Inferior parietal cortex (tissue), 1 donor: ENCODE data around the gene CYBA.

Experiments
- DNase-seq: peaks from one replicate; pipeline ENCODE4 v3.0.0-alpha.2; 2016; ENCODE audit errors: extremely low spot score

Gene CYBA

DNA sequence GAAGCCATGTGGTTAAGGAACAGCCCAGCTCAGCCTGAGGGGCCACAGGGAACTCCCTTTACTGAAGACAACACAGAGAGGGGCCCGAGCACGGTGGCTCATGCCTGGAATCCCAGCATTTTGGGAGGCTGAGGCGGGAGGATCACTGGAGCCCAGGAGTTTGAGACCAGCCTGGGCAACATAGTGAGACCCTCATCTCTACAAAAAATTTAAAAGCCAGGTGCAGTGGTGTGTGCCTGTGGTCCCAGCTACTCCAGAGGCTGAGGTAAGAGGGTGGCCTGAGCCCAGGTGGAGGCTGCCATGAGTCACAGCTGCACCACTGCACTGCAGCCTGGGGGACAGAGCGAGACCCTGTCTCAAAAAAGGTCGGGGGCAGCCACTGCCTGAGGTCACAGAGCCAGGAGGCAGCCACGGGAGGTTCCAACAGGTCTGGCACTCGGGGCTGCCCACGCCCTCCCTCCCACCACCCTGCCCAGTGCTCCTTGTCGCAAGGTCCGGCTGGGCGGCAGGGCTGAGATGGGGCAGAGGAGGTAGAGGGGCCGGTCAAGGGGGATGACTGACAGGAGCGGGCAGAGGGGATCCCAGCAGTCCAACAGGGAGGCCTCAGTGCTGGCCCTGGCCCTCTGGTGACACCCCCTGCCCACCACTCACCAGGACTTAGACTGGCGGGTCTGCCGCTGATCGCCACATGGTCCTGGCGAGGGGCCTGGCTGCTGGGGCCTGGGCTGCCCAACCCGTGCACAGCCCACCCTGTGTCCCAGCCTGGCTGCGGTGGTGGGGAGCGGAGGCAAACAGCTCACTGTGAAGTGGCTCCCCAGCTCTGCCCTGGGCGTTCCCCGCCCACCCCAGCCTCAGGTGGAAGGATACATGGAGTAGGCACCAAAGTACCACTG lies 3.4 kb downstream of the CYBA start:
- DNase-seq: no peak

- no peak for DNase-seq
Measured at GRCh38 chr16:88646345-88647034, 4.4 kb downstream of the CYBA start.

DNA sequence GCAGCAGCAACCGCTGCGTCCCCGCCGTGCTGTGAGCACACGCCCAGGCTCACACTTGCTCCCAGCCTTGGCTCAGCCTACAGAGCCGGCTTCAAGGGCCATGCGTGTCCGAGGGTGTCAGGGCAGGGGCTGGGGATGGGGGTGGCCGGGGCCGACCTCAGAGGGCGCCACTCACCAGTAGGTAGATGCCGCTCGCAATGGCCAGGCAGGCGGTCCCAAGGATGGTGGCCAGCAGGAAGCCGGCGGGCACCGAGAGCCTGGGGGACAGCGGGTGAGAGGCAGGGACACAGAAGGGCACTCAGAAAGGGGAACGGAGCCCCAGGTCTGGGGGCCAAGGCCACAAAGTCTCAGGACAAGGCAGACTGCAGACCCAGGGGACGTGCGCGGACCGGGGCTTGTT lies 4.9 kb downstream of the CYBA start:
- no peak for DNase-seq

DNA sequence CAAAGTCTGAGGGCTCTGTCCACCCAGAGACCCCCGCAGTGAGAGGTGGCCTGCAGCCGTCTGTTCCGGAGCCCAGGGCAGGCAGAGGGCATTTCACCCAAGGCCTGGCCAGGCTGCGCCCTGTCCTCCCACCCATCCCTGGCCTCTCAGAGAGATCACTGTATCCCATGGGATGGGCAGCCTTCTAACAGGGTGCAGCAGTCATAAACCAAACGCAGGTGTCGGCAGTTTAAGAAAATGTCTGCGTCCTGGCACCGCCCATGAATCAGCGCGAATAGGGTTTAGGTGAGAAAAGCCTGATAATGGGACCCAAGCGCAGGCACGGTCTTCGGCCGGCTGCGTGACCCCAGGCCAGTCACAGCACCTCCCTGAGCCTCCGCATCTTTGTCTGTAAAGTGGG lies 5.4 kb downstream of the CYBA start:
- no peak for DNase-seq

GRCh38 chr16:88643644-88643932 lies 7.3 kb downstream of the CYBA start:
- DNase-seq: no peak

DNA sequence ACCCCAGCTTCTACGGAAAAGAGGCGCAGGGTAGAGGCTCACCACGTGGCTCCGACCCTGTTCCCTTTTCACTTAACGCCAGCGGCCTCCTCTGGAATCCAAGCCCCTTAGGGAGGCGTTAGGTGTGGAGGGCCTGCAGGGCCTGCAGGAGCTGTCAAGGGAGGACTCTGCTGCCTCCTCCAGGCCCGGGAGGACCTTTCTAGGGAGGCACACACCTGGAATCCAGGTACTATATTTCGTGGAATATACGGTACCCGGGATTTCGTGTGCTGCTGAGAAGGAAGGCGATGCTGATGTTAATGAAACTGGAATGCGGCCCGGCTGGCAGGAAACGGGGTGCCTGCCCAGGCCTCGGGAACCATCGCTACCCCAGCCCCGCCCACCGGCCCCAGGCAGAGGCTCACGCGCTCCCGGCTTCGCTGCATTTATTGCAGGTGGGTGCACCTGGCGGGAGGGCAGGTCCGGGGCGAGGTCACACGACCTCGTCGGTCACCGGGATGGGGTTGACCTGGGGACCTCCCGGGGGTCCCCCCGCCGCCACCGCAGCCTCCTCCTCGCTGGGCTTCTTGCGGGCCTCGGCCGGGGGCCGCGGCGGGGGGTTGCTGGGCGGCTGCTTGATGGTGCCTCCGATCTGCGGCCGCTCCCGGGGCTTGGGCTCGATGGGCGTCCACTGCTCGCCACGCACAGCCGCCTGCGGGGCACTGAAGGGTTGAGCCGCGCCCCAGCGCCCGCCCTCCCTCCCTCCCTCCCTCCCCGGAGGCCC lies 7.8 kb downstream of the CYBA start:
- no peak for DNase-seq

GRCh38 chr16:88640498-88641247 lies 10.2 kb downstream of the CYBA start:
- DNase-seq: no peak

- DNase-seq: no peak
Measured at GRCh38 chr16:88640039-88640495, 10.8 kb downstream of the CYBA start.

DNA sequence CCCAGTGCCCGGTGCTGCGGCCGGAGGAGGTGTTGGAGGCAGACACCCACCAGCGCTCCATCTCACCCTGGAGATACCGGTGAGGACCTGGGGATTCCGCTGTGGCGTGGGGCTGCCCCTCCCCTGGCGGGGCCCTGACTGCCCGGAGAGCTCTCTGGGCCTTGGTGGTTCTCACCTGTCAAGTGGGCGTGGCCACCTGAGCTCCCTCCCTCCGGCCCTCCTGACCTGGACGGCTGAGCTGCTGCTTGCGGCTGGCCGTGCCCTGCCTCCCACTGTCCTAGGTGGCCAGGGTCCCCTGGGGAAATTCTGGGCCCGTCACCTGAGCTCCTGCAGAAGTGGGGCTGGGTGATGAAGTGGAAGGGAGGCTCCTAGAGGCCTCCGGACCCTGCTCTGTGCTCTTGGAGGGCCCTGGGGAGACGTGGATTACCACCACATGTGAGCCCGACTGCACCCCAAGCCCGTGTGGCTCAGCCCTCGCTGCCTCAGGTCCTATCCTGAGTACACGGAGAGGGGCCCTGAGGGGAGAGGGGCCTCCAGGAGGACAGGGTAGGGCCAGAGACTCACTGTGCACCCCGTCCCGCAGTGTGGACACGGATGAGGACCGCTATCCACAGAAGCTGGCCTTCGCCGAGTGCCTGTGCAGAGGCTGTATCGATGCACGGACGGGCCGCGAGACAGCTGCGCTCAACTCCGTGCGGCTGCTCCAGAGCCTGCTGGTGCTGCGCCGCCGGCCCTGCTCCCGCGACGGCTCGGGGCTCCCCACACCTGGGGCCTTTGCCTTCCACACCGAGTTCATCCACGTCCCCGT lies 11.4 kb downstream of the CYBA start:
- DNase-seq: no peak

DNA sequence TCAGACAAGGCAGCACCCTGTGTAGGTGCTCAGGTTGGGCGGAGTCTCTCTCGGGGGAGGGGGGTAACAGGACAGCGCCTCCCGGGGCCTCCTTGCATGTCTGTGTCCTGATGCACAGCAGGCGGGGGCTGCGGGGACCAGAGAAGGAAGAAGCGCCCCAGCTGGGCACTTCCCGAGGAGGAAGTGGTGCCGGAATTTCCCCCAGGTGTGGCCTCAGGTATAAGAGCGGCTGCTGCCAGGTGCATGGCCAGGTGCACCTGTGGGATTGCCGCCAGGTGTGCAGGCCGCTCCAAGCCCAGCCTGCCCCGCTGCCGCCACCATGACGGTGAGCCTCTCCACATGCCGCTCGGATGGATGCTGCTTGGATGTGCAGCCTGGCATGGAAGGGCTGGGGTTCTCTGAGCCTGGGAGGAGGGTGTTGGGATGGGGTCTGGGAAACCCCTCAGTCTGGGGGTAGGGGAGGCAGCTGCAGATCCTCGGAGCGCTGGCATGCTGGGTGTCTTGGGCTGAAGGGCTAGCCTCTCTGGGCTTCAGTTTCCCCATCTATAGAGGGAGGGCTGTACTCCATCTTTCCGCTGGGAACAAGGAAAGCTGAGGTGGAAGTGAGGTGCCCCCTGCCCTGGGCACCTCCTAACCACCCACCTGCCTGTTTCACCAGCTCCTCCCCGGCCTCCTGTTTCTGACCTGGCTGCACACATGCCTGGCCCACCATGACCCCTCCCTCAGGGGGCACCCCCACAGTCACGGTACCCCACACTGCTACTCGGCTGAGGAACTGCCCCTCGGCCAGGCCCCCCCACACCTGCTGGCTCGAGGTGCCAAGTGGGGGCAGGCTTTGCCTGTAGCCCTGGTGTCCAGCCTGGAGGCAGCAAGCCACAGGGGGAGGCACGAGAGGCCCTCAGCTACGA lies 12.3 kb downstream of the CYBA start, which contains the start of gene IL17C:
Gene IL17C (plus strand): TSS at position 250 of the 908 bp plus-strand sequence. CDS start 70 bp downstream, at position 320.
- DNase-seq: no peak

- DNase-seq: no peak
Measured at GRCh38 chr16:88636488-88637265, 14.2 kb downstream of the CYBA start.

- DNase-seq: no peak
Measured at GRCh38 chr16:88635671-88636319, 15.1 kb downstream of the CYBA start.

GRCh38 chr16:88634994-88635670 lies 15.7 kb downstream of the CYBA start:
- no peak for DNase-seq

DNA sequence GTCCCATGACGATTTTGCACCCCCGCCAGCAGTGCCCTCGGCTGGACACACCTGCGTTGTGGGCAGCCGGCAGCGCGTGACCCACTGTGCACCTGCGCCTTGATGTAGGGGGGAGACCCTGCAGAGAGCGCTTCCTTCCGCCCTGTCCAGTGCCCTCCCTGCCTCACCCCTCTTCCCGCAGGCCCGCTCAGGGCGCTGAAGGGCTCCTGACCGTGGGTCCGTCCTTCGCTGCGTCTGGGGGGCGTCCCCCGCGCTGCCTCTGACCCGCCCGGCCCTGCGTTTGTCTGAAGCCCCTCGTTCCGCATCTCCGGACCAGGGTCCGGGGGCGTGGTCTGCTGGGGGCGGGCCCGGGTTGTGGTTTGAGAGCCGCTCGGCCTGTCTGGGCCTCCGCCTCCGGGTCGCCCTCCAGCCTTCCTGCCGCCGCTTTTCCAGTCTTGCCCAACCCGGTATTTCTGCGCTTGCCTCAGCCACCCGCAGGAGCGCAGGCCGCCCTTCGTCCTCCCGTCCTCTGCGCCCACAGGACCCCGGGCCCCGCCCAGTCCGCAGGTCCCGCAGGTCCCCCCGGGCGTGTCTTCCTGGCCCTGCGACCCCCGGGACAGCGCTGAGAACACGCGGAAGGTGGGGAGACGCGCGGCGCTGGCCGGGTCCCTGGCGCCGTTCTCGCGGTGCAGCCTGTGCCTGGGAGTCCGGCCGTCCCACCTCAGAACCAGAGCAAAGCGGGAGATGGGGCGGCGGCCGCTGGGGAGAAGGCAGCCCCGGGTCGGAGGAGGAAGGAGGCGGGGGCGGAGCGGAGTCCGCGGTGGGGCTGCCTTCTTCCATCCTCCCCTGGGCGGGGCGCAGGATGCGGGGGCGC lies 16.5 kb downstream of the CYBA start:
- no peak for DNase-seq

DNA sequence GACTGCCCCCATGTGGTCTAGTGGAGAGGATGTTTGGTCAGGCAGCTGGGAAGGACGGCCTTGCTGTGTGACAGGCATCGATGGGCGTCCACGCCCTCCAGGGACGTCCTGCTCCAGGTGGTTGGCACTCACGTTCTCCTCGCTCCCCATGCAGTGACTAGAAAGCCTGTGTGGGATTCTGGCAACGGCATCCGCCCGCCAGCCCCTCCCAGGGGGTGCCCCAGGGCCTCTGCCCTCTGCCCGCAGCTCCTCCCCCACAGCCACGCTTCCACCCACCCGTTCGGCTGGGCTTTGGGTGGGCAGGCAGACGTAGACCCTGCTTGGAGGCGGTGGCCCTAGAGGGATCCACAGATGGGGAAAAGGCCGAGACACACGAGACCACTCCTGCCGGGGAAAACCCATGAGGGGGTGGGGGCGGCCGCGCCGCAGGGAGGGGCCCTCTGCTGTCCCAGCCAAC lies 17.1 kb downstream of the CYBA start:
- DNase-seq: no peak

- DNase-seq: no peak
Measured at GRCh38 chr16:88632587-88632930, 18.3 kb downstream of the CYBA start.
